ENCODE results near the gene OCEL1.

DNA sequence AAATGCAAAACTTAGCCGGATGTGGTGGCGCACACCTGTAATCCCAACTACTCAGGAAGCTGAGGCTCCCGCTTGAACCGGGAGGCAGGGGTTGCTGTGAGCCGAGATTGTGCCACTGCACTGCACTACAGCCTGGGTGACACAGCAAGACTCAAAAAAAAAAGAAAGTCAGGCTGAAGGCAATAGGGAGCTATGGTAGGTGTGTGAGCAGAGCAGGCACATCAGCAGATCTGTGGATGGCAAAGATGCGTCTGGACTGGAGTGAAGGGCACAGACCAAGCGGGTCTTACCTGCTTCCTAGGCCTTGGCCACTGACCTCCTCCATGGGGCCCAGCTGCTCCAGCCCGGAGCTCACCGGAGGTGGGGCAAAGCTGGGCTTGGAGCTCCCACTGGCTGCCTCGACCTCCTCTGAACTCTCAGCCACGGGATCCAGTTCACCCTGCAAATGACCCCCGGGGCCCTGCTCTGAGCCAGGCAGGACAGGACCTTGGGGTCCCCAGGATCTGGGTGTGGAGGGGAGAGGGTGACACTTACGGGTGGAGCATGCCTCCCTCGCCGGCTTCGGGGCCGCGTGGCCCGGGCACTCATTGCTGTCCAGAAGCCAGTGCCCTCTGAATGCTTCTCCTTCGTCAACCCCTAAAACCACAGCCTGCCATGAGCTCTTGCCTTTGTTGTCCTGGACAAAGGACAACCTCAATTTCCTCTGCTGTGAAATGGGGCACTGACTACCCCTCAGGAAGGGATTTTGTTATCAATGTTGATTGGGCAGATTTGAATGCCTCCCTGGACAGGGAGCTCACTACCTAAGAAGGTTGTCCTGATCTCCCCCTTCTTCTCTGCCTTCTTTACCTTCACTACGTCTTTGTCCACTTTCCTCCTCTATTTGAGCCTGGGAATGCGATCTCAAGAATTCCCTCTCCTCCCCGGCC, 38.0 kb downstream of the OCEL1 start:
- TF ChIP-seq, protein P1, sequence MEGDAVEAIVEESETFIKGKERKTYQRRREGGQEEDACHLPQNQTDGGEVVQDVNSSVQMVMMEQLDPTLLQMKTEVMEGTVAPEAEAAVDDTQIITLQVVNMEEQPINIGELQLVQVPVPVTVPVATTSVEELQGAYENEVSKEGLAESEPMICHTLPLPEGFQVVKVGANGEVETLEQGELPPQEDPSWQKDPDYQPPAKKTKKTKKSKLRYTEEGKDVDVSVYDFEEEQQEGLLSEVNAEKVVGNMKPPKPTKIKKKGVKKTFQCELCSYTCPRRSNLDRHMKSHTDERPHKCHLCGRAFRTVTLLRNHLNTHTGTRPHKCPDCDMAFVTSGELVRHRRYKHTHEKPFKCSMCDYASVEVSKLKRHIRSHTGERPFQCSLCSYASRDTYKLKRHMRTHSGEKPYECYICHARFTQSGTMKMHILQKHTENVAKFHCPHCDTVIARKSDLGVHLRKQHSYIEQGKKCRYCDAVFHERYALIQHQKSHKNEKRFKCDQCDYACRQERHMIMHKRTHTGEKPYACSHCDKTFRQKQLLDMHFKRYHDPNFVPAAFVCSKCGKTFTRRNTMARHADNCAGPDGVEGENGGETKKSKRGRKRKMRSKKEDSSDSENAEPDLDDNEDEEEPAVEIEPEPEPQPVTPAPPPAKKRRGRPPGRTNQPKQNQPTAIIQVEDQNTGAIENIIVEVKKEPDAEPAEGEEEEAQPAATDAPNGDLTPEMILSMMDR (IDR thresholded peaks at IDR 0.05): no peak
- no peak for TF ChIP-seq POLR2A (IDR thresholded peaks at IDR 0.05)

Measured in lower leg skin (tissue), 3 donors.